ENCODE data around the gene LMO2.

LMO2 gene

GRCh38 chr11:33930317-33931021 is 38.6 kb upstream of the LMO2 start:
- DNase-seq = no peak
- no peak overlapping the region for H3K4me3 ChIP-seq (ENCODE audit: low read depth, low read length)
- H3K27me3 ChIP-seq (replicated peaks) = no peaks in the 10 kb centered on the region
- no peaks in the 10 kb centered on the region for H3K36me3 ChIP-seq (replicated peaks)
- no peak for TF ChIP-seq CTCF (IDR thresholded peaks at IDR 0.05; ENCODE audit: low read depth, low read length, missing control alignments)
- no peak overlapping the region for H3K27ac ChIP-seq
- in situ Hi-C loops (cut with HindIII; ENCODE audit: low pct_ligation_motif_present, low sequenced_read_pairs) = no loop called here

- DNase-seq = no peak
- Histone ChIP-seq H3K27ac (no peak overlapping the region), H3K36me3 (replicated peaks) (no peaks in the 10 kb centered on the region), H3K4me3 (ENCODE audit: low read depth, low read length) (no peak overlapping the region), H3K27me3 (replicated peaks) (no peaks in the 10 kb centered on the region)
- in situ Hi-C loops (cut with HindIII; ENCODE audit: low pct_ligation_motif_present, low sequenced_read_pairs) = no loop called here
- TF ChIP-seq CTCF (IDR thresholded peaks at IDR 0.05; ENCODE audit: low read depth, low read length, missing control alignments) = no peak
These were observed 36.7 kb upstream of the LMO2 start for GRCh38 chr11:33928564-33928963.

DNA sequence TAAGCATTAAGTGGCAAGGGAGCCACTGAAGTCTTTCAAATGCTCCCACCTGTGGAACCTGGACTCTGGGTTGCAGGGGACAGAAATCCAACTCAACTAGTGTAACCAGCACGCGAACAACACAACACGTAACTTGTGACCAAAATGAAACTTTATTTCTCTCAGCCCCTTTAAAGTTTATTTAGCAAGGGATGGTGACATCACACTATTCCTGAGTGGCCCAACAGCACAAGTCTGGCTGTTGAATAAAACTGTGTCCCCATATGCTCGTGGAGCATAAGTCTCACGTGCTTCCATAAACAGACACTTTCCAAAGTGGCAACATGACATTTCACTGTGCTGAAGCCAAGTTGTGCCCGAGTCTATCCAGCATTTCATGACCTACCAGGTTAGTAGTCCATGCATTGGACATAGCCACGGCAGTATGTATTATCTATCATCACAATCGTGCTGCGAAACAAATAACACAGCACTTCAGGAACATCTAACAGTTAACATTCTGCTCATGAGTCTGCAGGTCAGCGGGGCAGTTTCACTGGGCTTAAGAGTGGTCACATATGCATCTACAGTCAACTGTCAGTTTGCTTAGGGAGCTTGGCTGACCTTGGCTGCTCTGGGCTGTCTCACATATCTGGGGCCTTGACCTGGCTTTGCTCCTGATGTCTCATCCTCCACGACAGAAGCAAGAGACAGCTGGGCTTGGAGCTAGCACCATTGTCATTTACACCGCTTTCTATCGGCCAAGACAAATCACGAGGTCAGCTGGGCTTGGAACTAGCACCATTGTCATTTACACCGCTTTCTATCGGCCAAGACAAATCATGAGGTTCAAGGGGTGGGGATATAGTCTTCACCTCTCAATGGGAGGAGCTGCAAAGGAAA is 35.0 kb upstream of the LMO2 start:
- Histone ChIP-seq H3K36me3 (replicated peaks) (no peaks in the 10 kb centered on the region), H3K4me3 (ENCODE audit: low read depth, low read length) (no peak overlapping the region), H3K27ac (no peak overlapping the region), H3K27me3 (replicated peaks) (no peaks in the 10 kb centered on the region)
- no peak for TF ChIP-seq CTCF (IDR thresholded peaks at IDR 0.05; ENCODE audit: low read depth, low read length, missing control alignments)
- no peak for DNase-seq
- in situ Hi-C loops (cut with HindIII; ENCODE audit: low pct_ligation_motif_present, low sequenced_read_pairs) = no loop called here

GRCh38 chr11:33924341-33924740 is 32.5 kb upstream of the LMO2 start:
- Histone ChIP-seq H3K36me3 (replicated peaks) (no peaks in the 10 kb centered on the region), H3K4me3 (ENCODE audit: low read depth, low read length) (no peak overlapping the region), H3K27me3 (replicated peaks) (no peaks in the 10 kb centered on the region), H3K27ac (no peak overlapping the region)
- in situ Hi-C loops (cut with HindIII; ENCODE audit: low pct_ligation_motif_present, low sequenced_read_pairs) = no loop called here
- no peak for TF ChIP-seq CTCF (IDR thresholded peaks at IDR 0.05; ENCODE audit: low read depth, low read length, missing control alignments)
- no peak for DNase-seq

DNA sequence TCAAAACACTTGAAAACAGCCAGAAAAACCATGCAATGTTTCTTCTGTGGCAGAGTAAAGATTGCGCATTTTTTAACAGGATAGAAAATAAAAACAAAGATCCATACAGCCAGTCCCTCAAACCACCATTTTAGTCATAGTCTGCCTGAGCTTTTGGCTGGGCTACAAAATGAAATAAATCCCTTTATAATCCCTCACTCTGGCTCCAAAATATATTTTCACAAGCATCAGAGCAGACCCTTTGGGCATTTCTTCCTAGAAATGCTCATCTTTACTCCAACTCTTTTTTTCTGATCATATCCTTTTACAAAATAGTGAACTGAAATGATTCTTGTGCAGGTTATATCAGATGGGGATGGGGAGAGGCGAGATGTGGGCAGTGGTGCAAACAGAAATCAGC is 31.8 kb upstream of the LMO2 start:
- no peak overlapping the region for H3K4me3 ChIP-seq (ENCODE audit: low read depth, low read length)
- H3K27ac ChIP-seq = no peak overlapping the region
- no peaks in the 10 kb centered on the region for H3K36me3 ChIP-seq (replicated peaks)
- H3K27me3 ChIP-seq (replicated peaks) = no peaks in the 10 kb centered on the region
- in situ Hi-C loops (cut with HindIII; ENCODE audit: low pct_ligation_motif_present, low sequenced_read_pairs) = no loop called here
- no peak for TF ChIP-seq CTCF (IDR thresholded peaks at IDR 0.05; ENCODE audit: low read depth, low read length, missing control alignments)
- no peak for DNase-seq

Data from brain microvascular endothelial cell (primary cell).